H9 (cell line): ENCODE data around the gene RIMBP2. TPM values are rescaled to one million over a fixed set of nuclear protein-coding genes. Genes with fewer than 3 reads are reported as not detected.

Experiments used
- DNase-seq: peaks from one replicate; pipeline ENCODE4 v3.0.0-alpha.2; 2017
- H2AFZ ChIP-seq: one replicate; pipeline ENCODE4 v1.6.1; 2013; ENCODE audit warnings: mild to moderate bottlenecking, low read length, control low read depth, moderate library complexity
- H2AK5ac ChIP-seq: 2 replicates; pipeline ENCODE4 v1.6.1; 2013; ENCODE audit warnings: low read length, control low read depth, mixed read lengths; ENCODE audit not compliant: insufficient read length
- H2BK120ac ChIP-seq: one replicate; pipeline ENCODE4 v1.6.1; 2013; ENCODE audit warnings: low read depth, mild to moderate bottlenecking, low read length, control low read depth, inconsistent platforms; ENCODE audit not compliant: poor library complexity, severe bottlenecking
- H2BK12ac ChIP-seq: 2 replicates; pipeline ENCODE4 v1.6.1; 2013; ENCODE audit warnings: low read length, control low read depth, mixed read lengths, low read depth; ENCODE audit not compliant: insufficient read length
- H2BK15ac ChIP-seq: 2 replicates; pipeline ENCODE4 v1.6.1; 2013; ENCODE audit warnings: low read depth, low read length, control low read depth
- H2BK20ac ChIP-seq: one replicate; pipeline ENCODE4 v1.6.1; 2013; ENCODE audit warnings: low read depth, mild to moderate bottlenecking, low read length, control low read depth, inconsistent platforms; ENCODE audit not compliant: poor library complexity, severe bottlenecking
- H2BK5ac ChIP-seq: 2 replicates; pipeline ENCODE4 v1.6.1; 2013; ENCODE audit warnings: low read length, control low read depth, mixed read lengths; ENCODE audit not compliant: insufficient read length
- H3K14ac ChIP-seq: 2 replicates; pipeline ENCODE4 v1.6.1; 2013; ENCODE audit warnings: low read length, control low read depth; ENCODE audit not compliant: insufficient read depth
- H3K18ac ChIP-seq: 2 replicates; pipeline ENCODE4 v1.6.1; 2013; ENCODE audit warnings: low read depth, mild to moderate bottlenecking, mixed read lengths, low read length, control low read depth; ENCODE audit not compliant: insufficient read length
- H3K23ac ChIP-seq: 2 replicates; pipeline ENCODE4 v1.6.1; 2013; ENCODE audit warnings: low read length, control low read depth, mixed read lengths, low read depth; ENCODE audit not compliant: insufficient read length
- H3K23me2 ChIP-seq: 2 replicates; pipeline ENCODE4 v1.6.1; 2013; ENCODE audit warnings: low read depth, mild to moderate bottlenecking, mixed read lengths, low read length, control low read depth; ENCODE audit not compliant: insufficient read length, poor library complexity, severe bottlenecking
- H3K27ac ChIP-seq: 2 replicates; pipeline ENCODE4 v1.5.1; 2013; ENCODE audit warnings: low read length, control low read depth, mixed read lengths, low read depth; ENCODE audit not compliant: insufficient read length
- H3K27me3 ChIP-seq: 2 replicates; pipeline ENCODE4 v1.6.1; 2013; ENCODE audit warnings: low read length, control low read depth, inconsistent platforms; ENCODE audit not compliant: insufficient read depth
- H3K4ac ChIP-seq: 2 replicates; pipeline ENCODE4 v1.6.1; 2013; ENCODE audit warnings: low read depth, mild to moderate bottlenecking, control low read depth, inconsistent platforms, low read length, moderate library complexity
- H3K4me1 ChIP-seq: 2 replicates; pipeline ENCODE4 v1.6.1; 2013; ENCODE audit warnings: low read length, control low read depth, inconsistent platforms; ENCODE audit not compliant: insufficient read depth
- H3K4me2 ChIP-seq: 2 replicates; pipeline ENCODE4 v1.6.1; 2013; ENCODE audit warnings: low read length, control low read depth, mixed read lengths; ENCODE audit not compliant: insufficient read length, insufficient read depth
- H3K56ac ChIP-seq: 2 replicates; pipeline ENCODE4 v1.6.1; 2013; ENCODE audit warnings: low read depth, mild to moderate bottlenecking, mixed read lengths, low read length, control low read depth; ENCODE audit not compliant: insufficient read length
- H3K79me1 ChIP-seq: 2 replicates; pipeline ENCODE4 v1.6.1; 2013; ENCODE audit warnings: low read depth, mild to moderate bottlenecking, moderate library complexity, low read length, control low read depth, inconsistent platforms; ENCODE audit not compliant: insufficient read depth, poor library complexity, severe bottlenecking
- H3K79me2 ChIP-seq: 2 replicates; pipeline ENCODE4 v1.6.1; 2013; ENCODE audit warnings: low read length, control low read depth, inconsistent platforms; ENCODE audit not compliant: insufficient read depth
- H3K9ac ChIP-seq: 2 replicates; pipeline ENCODE4 v1.6.1; 2013; ENCODE audit warnings: low read length, control low read depth, mixed read lengths; ENCODE audit not compliant: insufficient read length; ENCODE audit errors: extremely low read depth
- H3K9me3 ChIP-seq: one replicate; pipeline ENCODE4 v1.6.1; 2013; ENCODE audit warnings: low read depth, low read length, inconsistent platforms; ENCODE audit not compliant: control insufficient read depth
- H3T11ph ChIP-seq: one replicate; pipeline ENCODE4 v1.6.1; 2013; ENCODE audit warnings: mild to moderate bottlenecking, low read length, control low read depth, inconsistent platforms
- H4K20me1 ChIP-seq: one replicate; pipeline ENCODE4 v1.6.1; 2013; ENCODE audit not compliant: control insufficient read depth, insufficient read length, insufficient read depth
- H4K5ac ChIP-seq: 2 replicates; pipeline ENCODE4 v1.6.1; 2013; ENCODE audit warnings: low read depth, mild to moderate bottlenecking, mixed read lengths, low read length, control low read depth; ENCODE audit not compliant: insufficient read length
- H4K8ac ChIP-seq: replicated peaks from 2 replicates; pipeline ENCODE4 v1.6.1; 2013; ENCODE audit warnings: low read length, control low read depth, mixed read lengths, low read depth; ENCODE audit not compliant: insufficient read length
- H4K91ac ChIP-seq: 2 replicates; pipeline ENCODE4 v1.6.1; 2013; ENCODE audit warnings: low read depth, mild to moderate bottlenecking, moderate library complexity, mixed read lengths, low read length, control low read depth; ENCODE audit not compliant: insufficient read length
- H3K27ac Mint-ChIP-seq, 3 experiments: 2 replicates in 2 of 3; 3 replicates in 1 of 3; pipeline ENCODE4 v1.8.0; 2020 to 2021; ENCODE audit warnings: mixed read lengths in 3 of 3, mild to moderate bottlenecking in 1 of 3, moderate library complexity in 1 of 3
- H3K27me3 Mint-ChIP-seq: 2 replicates; pipeline ENCODE4 v1.8.0; 2021; ENCODE audit warnings: low read depth, mild to moderate bottlenecking, moderate library complexity, mixed read lengths
- H3K36me3 Mint-ChIP-seq, 3 experiments: 2 replicates in 2 of 3; 3 replicates in 1 of 3; pipeline ENCODE4 v1.8.0; 2020 to 2021; ENCODE audit warnings: low read depth in 3 of 3, mixed read lengths in 3 of 3; ENCODE audit not compliant: insufficient read depth in 1 of 3
- H3K4me1 Mint-ChIP-seq, 2 experiments: 2 replicates each; pipeline ENCODE4 v1.8.0; 2020; ENCODE audit warnings: mixed read lengths in 2 of 2
- H3K4me3 Mint-ChIP-seq, 2 experiments: 2 replicates in 1 of 2; 3 replicates in 1 of 2; pipeline ENCODE4 v1.8.0; 2020 to 2021; ENCODE audit warnings: mild to moderate bottlenecking in 2 of 2, mixed read lengths in 2 of 2, moderate library complexity in 1 of 2
- H3K9me3 Mint-ChIP-seq, 2 experiments: 2 replicates in 1 of 2; 3 replicates in 1 of 2; pipeline ENCODE4 v1.8.0; 2020; ENCODE audit warnings: mild to moderate bottlenecking in 2 of 2, mixed read lengths in 2 of 2, moderate library complexity in 1 of 2
- CTCF ChIP-seq: fragments of 200-600 bp; sonication (generic); conservative IDR thresholded peaks from 3 replicates; pipeline ENCODE4 v1.8.0; 2021; ENCODE audit warnings: antibody characterized with exemption, mild to moderate bottlenecking
- WGBS: extraction: QIAGEN DNeasy Blood & Tissue Kit; methylation state at CpG from one replicate; pipeline ENCODE4 v1.1.7; 2013; ENCODE audit warnings: missing lambda C conversion rate, low lambda C conversion rate, mixed read lengths; ENCODE audit not compliant: insufficient read length; ENCODE audit errors: extremely low coverage; 5-methylcytosine and 5-hydroxymethylcytosine counted together
- total RNA-seq: library from RNA; stranded (reverse); gene quantifications from 2 replicates; pipeline ENCODE4 v1.2.1, GENCODE V29; 2021

RIMBP2 gene
- total RNA-seq, 1 experiment from 2014 or later = 0.70 TPM

DNA sequence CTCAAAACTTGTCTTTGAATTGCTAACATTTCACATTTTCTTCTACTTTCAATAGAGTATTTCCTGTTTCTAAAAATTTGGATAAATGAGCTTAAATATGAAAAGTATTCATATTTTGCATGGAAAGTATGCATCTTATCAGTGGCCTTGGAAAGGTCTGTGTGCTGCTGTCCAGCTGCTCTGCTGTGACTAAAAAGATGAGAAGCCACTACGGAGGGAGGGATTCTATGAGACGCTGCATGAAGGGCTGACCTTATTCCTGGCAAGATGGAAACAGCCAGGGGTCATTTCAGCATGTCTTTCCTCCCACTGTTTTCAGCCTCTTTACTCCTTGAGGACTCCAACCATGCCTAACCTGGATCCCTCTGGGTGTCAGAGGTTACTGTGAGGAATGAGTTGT lies 365.4 kb downstream of the RIMBP2 start:
- no peak overlapping the region for H3K27ac Mint-ChIP-seq
- Histone ChIP-seq H3K79me2 (no peaks in the 10 kb centered on the region), H3K27ac (peak overlapping the region; percentile 15), H2BK5ac (no peak overlapping the region), H2AK5ac (no peak overlapping the region), H2BK20ac (no peak overlapping the region), H3K14ac (no peak overlapping the region), H2AFZ (no peak overlapping the region), H4K20me1 (no peaks in the 10 kb centered on the region), H3K9me3 (no peaks in the 10 kb centered on the region), H2BK120ac (no peak overlapping the region), H3K4ac (no peak overlapping the region), H3K27me3 (no peaks in the 10 kb centered on the region), H3K4me2 (no peak overlapping the region), H4K5ac (no peak overlapping the region), H4K91ac (no peak overlapping the region), H3T11ph (no peak overlapping the region), H3K4me1 (no peaks in the 10 kb centered on the region), H3K56ac (no peak overlapping the region), H3K18ac (no peak overlapping the region), H2BK12ac (no peak overlapping the region), H3K9ac (no peak overlapping the region), H3K23me2 (no peaks in the 10 kb centered on the region), H2BK15ac (no peak overlapping the region), H4K8ac (no peak overlapping the region), H3K79me1 (no peaks in the 10 kb centered on the region), H3K23ac (no peak overlapping the region)
- H3K4me3 Mint-ChIP-seq = no peak overlapping the region
- DNase-seq = no peak
- no peaks in the 10 kb centered on the region for H3K9me3 Mint-ChIP-seq
- WGBS = no CpG with 5 or more reads among the region's 2 CpGs
- no peak for TF ChIP-seq CTCF
- H3K36me3 Mint-ChIP-seq = no peaks in the 10 kb centered on the region; a peak in 1 of 7 replicates
- H3K4me1 Mint-ChIP-seq = peaks cover 3 to 4% of the 10 kb centered on the region in 2 experiments; a peak in 1 of 4 replicates
- H3K27me3 Mint-ChIP-seq = peaks cover 26% of the 10 kb centered on the region
